D721Med (cell line): ENCODE measurements around the gene PPP1R18.

Experiments used
- DNase-seq: peaks from one replicate; pipeline ENCODE4 v3.0.0; 2011; ENCODE audit warnings: low spot score; ENCODE audit not compliant: insufficient read length
- FAIRE-seq: peaks from 2 replicates; lab custom pipeline; 2011; peaks lifted over from hg19 to GRCh38; lab: Jason Lieb, UNC
- TF ChIP-seq, protein P1 (sequence below): IDR thresholded peaks from 2 replicates; pipeline ENCODE4 v1.5.1; 2012; ENCODE audit warnings: mild to moderate bottlenecking, control low read depth; ENCODE audit not compliant: insufficient read depth; ENCODE audit errors: missing control alignments

Gene PPP1R18

DNA sequence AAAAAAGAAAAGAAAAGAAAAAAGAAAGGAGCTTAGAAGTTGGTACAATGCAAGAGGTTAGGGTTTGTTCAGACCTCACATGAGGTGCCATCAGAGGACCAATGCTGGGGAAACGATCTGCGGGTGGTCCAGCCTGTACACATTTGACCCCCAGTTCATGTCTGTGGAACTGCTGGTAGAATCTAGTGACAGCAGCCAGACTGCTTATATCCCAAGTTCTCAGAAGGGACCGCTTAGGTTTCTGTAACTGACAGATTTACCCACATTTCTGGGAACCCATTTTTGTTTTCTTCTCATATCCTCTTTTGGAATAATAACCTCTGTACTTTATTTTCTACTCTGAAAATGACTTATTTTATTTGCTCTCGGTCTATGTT lies 4.7 kb downstream of the PPP1R18 start:
- FAIRE-seq (no peak), DNase-seq (no peak)
- TF ChIP-seq, protein P1, sequence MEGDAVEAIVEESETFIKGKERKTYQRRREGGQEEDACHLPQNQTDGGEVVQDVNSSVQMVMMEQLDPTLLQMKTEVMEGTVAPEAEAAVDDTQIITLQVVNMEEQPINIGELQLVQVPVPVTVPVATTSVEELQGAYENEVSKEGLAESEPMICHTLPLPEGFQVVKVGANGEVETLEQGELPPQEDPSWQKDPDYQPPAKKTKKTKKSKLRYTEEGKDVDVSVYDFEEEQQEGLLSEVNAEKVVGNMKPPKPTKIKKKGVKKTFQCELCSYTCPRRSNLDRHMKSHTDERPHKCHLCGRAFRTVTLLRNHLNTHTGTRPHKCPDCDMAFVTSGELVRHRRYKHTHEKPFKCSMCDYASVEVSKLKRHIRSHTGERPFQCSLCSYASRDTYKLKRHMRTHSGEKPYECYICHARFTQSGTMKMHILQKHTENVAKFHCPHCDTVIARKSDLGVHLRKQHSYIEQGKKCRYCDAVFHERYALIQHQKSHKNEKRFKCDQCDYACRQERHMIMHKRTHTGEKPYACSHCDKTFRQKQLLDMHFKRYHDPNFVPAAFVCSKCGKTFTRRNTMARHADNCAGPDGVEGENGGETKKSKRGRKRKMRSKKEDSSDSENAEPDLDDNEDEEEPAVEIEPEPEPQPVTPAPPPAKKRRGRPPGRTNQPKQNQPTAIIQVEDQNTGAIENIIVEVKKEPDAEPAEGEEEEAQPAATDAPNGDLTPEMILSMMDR, result no peak

DNA sequence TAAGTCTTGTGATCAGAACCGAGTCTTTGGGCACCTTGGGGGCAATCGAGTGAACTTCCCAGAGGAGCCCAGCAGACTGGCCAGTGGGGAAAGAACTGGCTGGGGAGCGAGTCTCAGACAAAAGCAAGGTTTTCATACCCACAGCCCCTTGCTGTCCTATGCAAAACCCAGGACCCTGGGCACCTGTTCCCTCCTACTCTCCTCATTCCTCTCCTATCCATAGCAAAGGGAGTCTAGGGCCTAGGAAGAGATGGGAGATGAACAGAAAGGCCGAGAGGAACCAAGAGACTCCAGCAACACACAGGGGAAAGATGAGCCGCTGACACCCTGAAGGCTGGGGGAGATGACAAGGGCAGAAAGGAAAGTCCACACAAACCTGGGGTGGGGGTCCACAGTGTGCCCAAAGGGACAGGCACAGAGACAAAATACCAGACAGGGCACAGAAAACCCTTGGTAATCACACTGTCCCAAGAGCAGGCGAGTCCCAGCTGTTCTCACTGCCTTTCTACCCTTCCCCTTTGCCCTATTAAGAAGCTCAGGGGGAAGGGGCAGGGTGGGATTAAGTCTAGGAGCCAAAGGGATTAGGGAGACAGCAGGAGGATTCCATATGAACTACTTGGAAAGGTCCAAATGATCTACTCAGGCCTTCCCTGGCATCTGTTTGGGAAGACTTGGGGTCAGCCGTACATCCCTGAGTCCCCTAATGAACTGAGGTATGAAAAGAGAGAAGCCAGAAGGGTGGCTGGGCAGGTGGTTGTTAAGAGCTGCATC lies 6.5 kb downstream of the PPP1R18 start:
- TF ChIP-seq, protein P1, result no peak
- FAIRE-seq, result no peak
- peak; percentile 55 for DNase-seq

DNA sequence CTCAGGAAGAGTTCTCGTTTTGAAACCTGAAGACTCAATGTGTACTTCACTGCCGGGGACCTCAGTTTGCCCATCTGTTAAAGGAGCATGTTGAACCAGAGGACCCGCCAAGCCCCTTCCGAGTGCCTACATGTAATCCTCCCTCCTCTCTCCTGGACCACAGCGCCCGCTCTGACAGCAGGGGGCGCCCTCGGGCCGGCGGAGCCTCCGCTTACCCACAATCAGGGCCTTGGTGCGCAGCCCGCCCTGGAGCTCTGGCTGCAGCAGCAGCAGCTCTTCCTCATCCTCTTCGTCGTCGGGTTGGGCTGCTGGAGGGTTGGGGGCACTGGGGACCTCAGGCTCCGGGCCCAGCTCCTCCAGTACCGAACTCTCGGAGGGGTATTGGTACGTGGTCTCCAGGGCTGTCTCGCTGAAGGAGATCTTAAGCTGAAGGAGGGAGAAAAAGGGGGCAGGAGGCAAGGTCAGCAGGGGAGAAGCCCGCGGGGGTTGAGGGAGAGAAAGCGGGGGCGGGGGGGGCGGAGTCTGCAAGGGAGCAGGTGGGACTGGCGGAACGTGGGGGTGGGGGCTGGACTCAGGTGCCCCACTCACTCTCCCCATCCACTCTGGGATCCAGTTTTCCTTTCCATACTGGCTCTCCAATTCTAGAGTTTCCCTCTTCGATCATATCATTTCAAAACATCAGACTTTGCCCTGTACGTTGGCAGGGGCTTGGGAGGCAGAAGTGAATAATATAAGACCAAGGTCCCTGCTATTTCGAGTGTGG lies 7.3 kb downstream of the PPP1R18 start:
- no peak for FAIRE-seq

DNA sequence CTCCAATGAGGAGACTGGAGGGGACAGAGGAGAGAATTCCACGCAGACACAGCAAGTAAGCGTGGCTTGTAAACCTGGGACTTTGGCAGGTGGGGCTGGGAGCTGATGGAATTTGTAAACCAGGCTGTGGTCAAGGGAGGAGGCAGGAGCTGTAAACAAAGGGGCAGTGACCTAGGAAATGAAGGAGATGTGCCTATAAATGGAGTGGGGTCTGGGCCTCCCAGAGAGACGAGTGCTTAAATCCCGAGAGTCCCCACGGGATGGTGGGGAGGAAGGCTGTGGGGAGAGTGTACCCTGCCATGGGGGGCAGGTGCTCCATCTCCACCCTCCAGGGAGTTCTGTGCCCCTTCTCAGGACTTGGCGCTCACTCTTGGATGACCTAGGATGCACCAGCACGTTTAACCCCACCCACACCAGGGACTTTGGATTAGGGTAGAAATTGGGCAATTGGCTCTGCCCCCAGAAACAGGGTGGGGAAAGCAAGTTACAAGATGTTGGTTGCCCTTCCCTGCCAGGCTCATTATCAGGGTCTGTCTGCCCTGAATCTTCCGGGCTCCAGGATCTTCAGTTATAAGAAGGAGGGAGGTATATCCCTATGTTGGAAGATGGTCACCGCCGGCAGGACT lies 9.7 kb downstream of the PPP1R18 start:
- TF ChIP-seq, protein P1, result no peak
- DNase-seq (no peak), FAIRE-seq (no peak)

More for the DNA sequence above, 7.3 kb downstream of the PPP1R18 start:
- peak; percentile 92 for DNase-seq
- TF ChIP-seq, protein P1, result peak; percentile 96

DNA sequence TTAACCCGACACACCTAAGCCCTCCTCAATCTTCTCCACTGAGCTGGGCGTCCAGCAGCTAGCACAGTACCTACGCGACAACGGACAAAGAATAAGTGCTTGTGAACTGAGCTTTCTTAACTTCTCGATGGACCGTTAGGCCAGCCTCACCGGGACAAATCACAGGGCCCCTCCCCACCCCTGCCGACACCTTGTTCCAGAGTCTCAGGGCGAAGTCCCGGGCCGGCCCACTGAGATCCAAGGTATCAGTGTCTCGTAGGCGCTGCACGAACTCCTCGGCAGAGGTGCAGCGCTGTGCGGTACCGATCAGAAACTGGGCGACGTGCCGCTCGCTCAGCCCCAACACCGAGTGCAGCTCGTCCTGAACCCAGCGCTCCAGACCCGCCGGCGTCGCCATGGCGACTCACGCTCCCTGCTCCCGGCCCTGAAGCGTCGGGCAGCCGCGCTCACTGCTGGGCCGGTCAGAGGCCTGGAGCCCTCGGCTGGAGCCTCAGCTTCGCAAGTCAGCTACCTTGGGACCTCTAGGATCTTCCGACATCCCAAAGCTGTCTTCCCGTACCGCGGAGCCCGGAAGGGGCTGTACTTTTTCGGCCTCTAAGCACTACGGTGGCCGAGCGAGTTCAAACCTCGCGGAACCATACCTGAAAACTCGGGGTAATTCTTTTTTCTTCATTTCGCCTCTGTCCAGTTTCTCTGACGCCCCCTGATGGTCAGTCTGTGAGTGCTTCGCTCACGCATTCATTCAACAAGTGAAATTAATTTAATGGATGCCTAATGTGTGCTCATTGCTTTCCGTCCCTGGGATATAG lies 13.8 kb downstream of the PPP1R18 start, which contains the start of gene DHX16:
Gene DHX16, minus strand, starts transcription at position 562 of the 809 bp plus-strand sequence. Its CDS starts 165 bp downstream, at position 397.
- peak; percentile 84 for DNase-seq

More for the DNA sequence above, 13.8 kb downstream of the PPP1R18 start, which contains the start of gene DHX16:
- TF ChIP-seq, protein P1, result peak; percentile 92
- FAIRE-seq, result no peak
